BJ (cell line): ENCODE data around the gene ATP7B. TPM values are rescaled to one million over a fixed set of nuclear protein-coding genes. Genes with fewer than 3 reads are reported as not detected.

ENCODE experiments used
- CTCF ChIA-PET: fragments of 350-600 bp; formaldehyde crosslinking; extraction: SDS; loops from one replicate; lab custom pipeline; 2021; ENCODE audit warnings: antibody characterized with exemption, inconsistent platforms; lab: Yijun Ruan, JAX
- POLR2A ChIA-PET: fragments of 300-600 bp; sonication (Branson Sonifier 250); formaldehyde crosslinking; extraction: SDS; loops from one replicate; lab custom pipeline; 2021; ENCODE audit warnings: antibody characterized with exemption; lab: Charles Lee
- DNase-seq: peaks from one replicate; pipeline ENCODE4 v3.0.0-alpha.2; 2011; ENCODE audit warnings: low read depth
- H3K27me3 ChIP-seq: 2 replicates; pipeline ENCODE4 v1.6.0; 2011; ENCODE audit warnings: low read length; ENCODE audit not compliant: control insufficient read depth, insufficient read depth
- H3K36me3 ChIP-seq: 2 replicates; pipeline ENCODE4 v1.5.1; 2011; ENCODE audit warnings: low read length; ENCODE audit not compliant: control insufficient read depth, insufficient read depth
- H3K4me3 ChIP-seq: 2 replicates; pipeline ENCODE4 v1.5.1; 2011; ENCODE audit warnings: low read depth, mild to moderate bottlenecking, control low read depth, low read length
- CTCF ChIP-seq: IDR thresholded peaks from 2 replicates; pipeline ENCODE4 v1.5.1; 2011; ENCODE audit warnings: low read depth, mild to moderate bottlenecking, control low read depth, inconsistent platforms, low read length, moderate library complexity; ENCODE audit not compliant: insufficient read depth
- polyA plus RNA-seq: library from polyadenylated mRNA; depleted of rRNA; stranded (reverse); fragments of >200 nt; gene quantifications from 2 replicates; pipeline ENCODE4 v1.2.3, GENCODE V29; 2011

Gene ATP7B
- polyA plus RNA-seq, 1 experiment = 2.5 TPM

DNA sequence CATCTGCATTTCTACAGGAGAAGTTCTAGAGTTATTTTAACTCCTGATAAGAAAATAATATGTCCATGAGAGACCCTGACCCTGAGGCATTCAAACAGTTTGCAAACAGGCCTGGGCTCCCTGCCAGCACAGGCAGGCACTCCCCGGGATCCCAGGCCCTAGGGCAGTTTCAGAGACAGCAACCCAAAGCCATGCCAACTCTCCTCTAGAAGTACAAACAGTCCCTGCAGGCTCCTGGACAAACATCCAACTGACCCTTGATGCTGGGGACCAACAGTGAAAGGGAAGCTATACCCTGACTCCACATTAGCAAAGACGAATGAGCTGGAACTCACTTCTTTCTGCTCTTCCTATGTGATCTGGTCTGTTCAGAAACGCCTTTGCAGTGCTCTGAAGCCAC lies 104.7 kb downstream of the ATP7B start:
- no peak for TF ChIP-seq CTCF
- ChIA-PET CTCF (interaction anchor here (0.6 to 1.2 kb wide), 3 partner anchors 11 to 221 kb away, joined by 3 to 5 read pairs (median 3); no protein-coding TSS in a partner anchor), POLR2A (no interaction called here)
- DNase-seq = no peak
- Histone ChIP-seq H3K27me3 (no peaks in the 10 kb centered on the region), H3K36me3 (no peaks in the 10 kb centered on the region), H3K4me3 (no peak overlapping the region)

GRCh38 chr13:51905787-51906186 lies 105.5 kb downstream of the ATP7B start:
- CTCF ChIA-PET = no interaction called here
- no peak for TF ChIP-seq CTCF
- no peaks in the 10 kb centered on the region; the same call in 1 of the 2 replicates for H3K27me3 ChIP-seq
- POLR2A ChIA-PET = no interaction called here
- H3K4me3 ChIP-seq = no peak overlapping the region
- no peaks in the 10 kb centered on the region for H3K36me3 ChIP-seq
- no peak for DNase-seq

DNA sequence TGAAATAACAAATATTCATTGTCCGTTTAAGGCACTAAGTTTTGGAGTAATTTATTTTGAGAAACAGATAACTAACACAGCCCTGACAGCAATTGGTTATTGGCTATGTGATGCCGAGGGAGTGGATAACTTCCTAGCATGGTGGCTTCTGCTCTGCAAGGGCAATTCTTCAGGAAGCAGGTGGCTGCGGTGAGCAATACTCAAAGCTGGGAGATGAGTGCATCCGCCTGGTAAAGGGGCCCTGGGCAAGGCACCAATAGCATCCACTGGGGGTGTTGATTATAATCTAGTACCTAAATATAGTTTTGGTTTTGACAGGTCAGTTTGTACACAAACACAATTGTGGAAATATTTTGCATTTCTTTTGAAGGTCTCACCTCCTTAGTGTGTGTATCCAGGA lies 108.5 kb downstream of the ATP7B start:
- no peak for DNase-seq
- no peaks in the 10 kb centered on the region; the same call in 1 of the 2 replicates for H3K27me3 ChIP-seq
- POLR2A ChIA-PET = no interaction called here
- H3K4me3 ChIP-seq = no peak overlapping the region
- H3K36me3 ChIP-seq = no peaks in the 10 kb centered on the region
- TF ChIP-seq CTCF = no peak
- CTCF ChIA-PET = interaction anchor here (0.6 to 1.2 kb wide), 2 partner anchors 12 to 547 kb away, joined by 3 read pairs; no protein-coding TSS in a partner anchor

GRCh38 chr13:51900471-51900870 lies 110.8 kb downstream of the ATP7B start:
- ChIA-PET CTCF (no interaction called here), POLR2A (no interaction called here)
- Histone ChIP-seq H3K27me3 (no peaks in the 10 kb centered on the region; the same call in none of the 2 replicates), H3K36me3 (no peaks in the 10 kb centered on the region), H3K4me3 (no peak overlapping the region)
- TF ChIP-seq CTCF = no peak
- no peak for DNase-seq

DNA sequence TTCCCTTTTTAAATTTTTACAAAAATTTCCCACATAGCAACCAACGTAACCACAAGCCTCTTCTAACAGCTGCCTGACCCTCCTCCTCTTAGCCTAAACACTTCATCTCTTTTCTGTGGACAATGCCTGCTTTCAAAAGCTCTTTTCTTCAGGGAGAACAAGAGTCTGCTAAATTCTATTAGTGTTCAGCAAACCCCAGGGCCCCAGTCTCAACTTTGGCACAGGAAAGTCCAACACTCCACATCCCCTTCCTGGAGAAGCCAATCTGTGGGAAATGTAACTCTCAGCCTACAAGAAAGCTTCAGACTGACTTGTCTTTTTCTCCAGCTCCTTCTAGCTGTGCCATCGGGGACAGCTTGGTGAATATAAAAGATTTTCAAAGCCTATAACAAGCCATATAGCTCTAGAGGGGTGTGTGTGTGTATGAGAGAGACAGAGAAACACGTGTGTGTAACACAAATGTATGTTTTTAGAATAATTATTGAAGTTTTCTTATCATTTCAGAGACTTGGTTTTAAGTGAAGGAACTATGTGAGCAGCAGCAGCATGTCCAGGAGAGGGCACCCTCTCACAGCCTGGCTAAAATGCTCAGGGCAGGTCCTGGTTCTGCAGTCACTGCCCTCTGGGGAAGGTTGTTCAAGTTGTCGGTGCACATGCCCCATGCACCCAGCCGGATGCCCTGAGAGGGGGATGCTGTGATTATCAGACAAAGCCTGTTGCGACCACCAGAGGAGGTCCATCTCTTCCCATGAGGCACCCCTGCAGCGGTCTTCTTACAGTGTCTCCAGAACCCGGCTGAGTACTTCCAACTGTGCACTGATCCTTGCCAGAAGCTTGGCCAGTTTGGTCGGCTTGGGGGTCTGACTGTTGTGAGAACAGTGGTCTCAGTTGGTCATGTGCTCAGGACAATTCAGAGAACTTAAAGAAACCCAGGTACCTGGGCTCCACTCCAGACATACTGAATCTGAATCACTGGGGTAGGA lies 115.1 kb downstream of the ATP7B start:
- Histone ChIP-seq H3K4me3 (no peak overlapping the region), H3K27me3 (no peaks in the 10 kb centered on the region; the same call in 1 of the 2 replicates), H3K36me3 (no peaks in the 10 kb centered on the region)
- ChIA-PET POLR2A (no interaction called here), CTCF (interaction anchor here (0.7 to 4.6 kb wide), 17 partner anchors 11 to 555 kb away, joined by 3 to 42 read pairs (median 4); partner anchors contain the start of genes ALG11 and NEK5)
- TF ChIP-seq CTCF = peak; percentile 86
- peak; percentile 1 for DNase-seq
